ENCODE data around the gene OGFR.

The OGFR gene

GRCh38 chr20:62816031-62816883 is 11.6 kb downstream of the OGFR start:
- Histone ChIP-seq H3K27ac (ENCODE audit: low read depth, low read length) (no peak overlapping the region), H3K9me2 (replicated peaks; ENCODE audit: insufficient read depth, low read length) (no peaks in the 10 kb centered on the region), H3K9ac (ENCODE audit: low read length) (no peak overlapping the region), H3K79me2 (ENCODE audit: insufficient read depth, low read length) (no peaks in the 10 kb centered on the region), H4K20me1 (ENCODE audit: low read depth, low read length) (no peaks in the 10 kb centered on the region), H3K27me3 (ENCODE audit: low read length) (no peaks in the 10 kb centered on the region), H3K9me3 (ENCODE audit: insufficient read depth, low read length) (no peaks in the 10 kb centered on the region), H2AFZ (ENCODE audit: low read depth, low read length, severe bottlenecking) (no peak overlapping the region), H3K4me2 (ENCODE audit: low read depth, low read length, poor library complexity, severe bottlenecking) (no peak overlapping the region), H3F3A (ENCODE audit: insufficient read depth) (no peaks in the 10 kb centered on the region), H3K4me3 (ENCODE audit: insufficient read depth, low read length, poor library complexity, severe bottlenecking) (no peak overlapping the region), H3K36me3 (ENCODE audit: low read length) (no peaks in the 10 kb centered on the region)
- TF ChIP-seq EZH2phosphoT487 (conservative IDR thresholded peaks at IDR 0.05; ENCODE audit: low read length) (no peak), CTCF (IDR thresholded peaks at IDR 0.05; ENCODE audit: insufficient read depth, low read length, poor library complexity, severe bottlenecking) (no peak)

- Histone ChIP-seq H3F3A (ENCODE audit: insufficient read depth) (no peaks in the 10 kb centered on the region), H3K27ac (ENCODE audit: low read depth, low read length) (no peak within 1 kb of the TSS), H3K9ac (ENCODE audit: low read length) (no peak within 1 kb of the TSS), H3K4me2 (ENCODE audit: low read depth, low read length, poor library complexity, severe bottlenecking) (no peak within 1 kb of the TSS), H3K27me3 (ENCODE audit: low read length) (no peaks in the 10 kb centered on the region), H4K20me1 (ENCODE audit: low read depth, low read length) (no peaks in the 10 kb centered on the region), H3K9me3 (ENCODE audit: insufficient read depth, low read length) (no peaks in the 10 kb centered on the region), H2AFZ (ENCODE audit: low read depth, low read length, severe bottlenecking) (no peak within 1 kb of the TSS), H3K79me2 (ENCODE audit: insufficient read depth, low read length) (no peaks in the 10 kb centered on the region), H3K36me3 (ENCODE audit: low read length) (no peaks in the 10 kb centered on the region), H3K9me2 (replicated peaks; ENCODE audit: insufficient read depth, low read length) (no peaks in the 10 kb centered on the region), H3K4me3 (ENCODE audit: insufficient read depth, low read length, poor library complexity, severe bottlenecking) (no peak within 1 kb of the TSS)
- no peak for TF ChIP-seq EZH2phosphoT487 (conservative IDR thresholded peaks at IDR 0.05; ENCODE audit: low read length)
- no peak for TF ChIP-seq CTCF (IDR thresholded peaks at IDR 0.05; ENCODE audit: insufficient read depth, low read length, poor library complexity, severe bottlenecking)
Observed at GRCh38 chr20:62816884-62817873, 12.5 kb downstream of the OGFR start, which contains the start of gene COL9A3. TSS of gene COL9A3 (plus strand) at chr20:62817050. CDS start at chr20:62817065, 15 bp downstream.

- Histone ChIP-seq H3K4me2 (ENCODE audit: low read depth, low read length, poor library complexity, severe bottlenecking) (no peak overlapping the region), H3K79me2 (ENCODE audit: insufficient read depth, low read length) (no peaks in the 10 kb centered on the region), H3K9me2 (replicated peaks; ENCODE audit: insufficient read depth, low read length) (no peaks in the 10 kb centered on the region), H2AFZ (ENCODE audit: low read depth, low read length, severe bottlenecking) (no peak overlapping the region), H3K9ac (ENCODE audit: low read length) (no peak overlapping the region), H3K36me3 (ENCODE audit: low read length) (no peaks in the 10 kb centered on the region), H3K27me3 (ENCODE audit: low read length) (no peaks in the 10 kb centered on the region), H3F3A (ENCODE audit: insufficient read depth) (no peaks in the 10 kb centered on the region), H3K27ac (ENCODE audit: low read depth, low read length) (no peak overlapping the region), H3K4me3 (ENCODE audit: insufficient read depth, low read length, poor library complexity, severe bottlenecking) (no peak overlapping the region), H3K9me3 (ENCODE audit: insufficient read depth, low read length) (no peaks in the 10 kb centered on the region), H4K20me1 (ENCODE audit: low read depth, low read length) (no peaks in the 10 kb centered on the region)
- TF ChIP-seq CTCF (IDR thresholded peaks at IDR 0.05; ENCODE audit: insufficient read depth, low read length, poor library complexity, severe bottlenecking) (no peak), EZH2phosphoT487 (conservative IDR thresholded peaks at IDR 0.05; ENCODE audit: low read length) (no peak)
Observed at GRCh38 chr20:62817975-62818591, 13.4 kb downstream of the OGFR start.

All from SU-DHL-6 (cell line).